GM13977 (cell line): Measurements from ENCODE around the gene TRIM25.

Source experiments
- DNase-seq: peaks from one replicate; pipeline ENCODE4 v3.0.0; 2012; ENCODE audit warnings: low spot score
- in situ Hi-C: fragments of 300-500 bp; cut with MboI; formaldehyde crosslinking; loops from one replicate; pipeline ENCODE4 v1.12.0; 2022; ENCODE audit warnings: low sequenced_read_pairs, low pct_unique_long_range_greater_than_20kb, mixed read lengths, inconsistent platforms; ENCODE audit not compliant: unreplicated experiment
- TF ChIP-seq, protein P1 (sequence below): IDR thresholded peaks from 2 replicates; pipeline ENCODE4 v1.5.1; 2012; ENCODE audit warnings: mild to moderate bottlenecking, control low read depth; ENCODE audit not compliant: insufficient read depth; ENCODE audit errors: extremely low read depth, missing control alignments

The TRIM25 gene

DNA sequence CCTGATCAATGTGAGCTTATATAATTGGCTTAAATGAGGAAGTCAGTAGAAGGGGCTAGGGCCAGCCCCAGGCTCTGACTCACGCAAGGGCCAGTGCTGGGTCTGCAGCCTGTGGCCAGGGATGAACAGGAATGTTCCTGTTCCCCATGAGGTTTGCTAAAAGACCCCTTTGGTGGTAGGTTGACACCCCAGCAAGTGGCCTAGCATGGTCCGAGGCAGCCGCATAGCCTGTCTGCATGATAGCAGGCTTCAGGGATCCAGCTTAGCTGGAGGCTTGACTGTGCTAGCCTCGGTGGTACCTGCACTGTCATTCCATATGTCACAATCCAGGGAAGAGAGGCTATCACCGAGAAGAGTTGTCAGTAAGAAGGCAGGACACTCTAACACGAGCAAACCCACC lies 23.5 kb downstream of the TRIM25 start:
- no peak for DNase-seq

GRCh38 chr17:56887552-56888467 lies 26.0 kb downstream of the TRIM25 start:
- no peak for DNase-seq
- TF ChIP-seq, protein P1, sequence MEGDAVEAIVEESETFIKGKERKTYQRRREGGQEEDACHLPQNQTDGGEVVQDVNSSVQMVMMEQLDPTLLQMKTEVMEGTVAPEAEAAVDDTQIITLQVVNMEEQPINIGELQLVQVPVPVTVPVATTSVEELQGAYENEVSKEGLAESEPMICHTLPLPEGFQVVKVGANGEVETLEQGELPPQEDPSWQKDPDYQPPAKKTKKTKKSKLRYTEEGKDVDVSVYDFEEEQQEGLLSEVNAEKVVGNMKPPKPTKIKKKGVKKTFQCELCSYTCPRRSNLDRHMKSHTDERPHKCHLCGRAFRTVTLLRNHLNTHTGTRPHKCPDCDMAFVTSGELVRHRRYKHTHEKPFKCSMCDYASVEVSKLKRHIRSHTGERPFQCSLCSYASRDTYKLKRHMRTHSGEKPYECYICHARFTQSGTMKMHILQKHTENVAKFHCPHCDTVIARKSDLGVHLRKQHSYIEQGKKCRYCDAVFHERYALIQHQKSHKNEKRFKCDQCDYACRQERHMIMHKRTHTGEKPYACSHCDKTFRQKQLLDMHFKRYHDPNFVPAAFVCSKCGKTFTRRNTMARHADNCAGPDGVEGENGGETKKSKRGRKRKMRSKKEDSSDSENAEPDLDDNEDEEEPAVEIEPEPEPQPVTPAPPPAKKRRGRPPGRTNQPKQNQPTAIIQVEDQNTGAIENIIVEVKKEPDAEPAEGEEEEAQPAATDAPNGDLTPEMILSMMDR: no peak
- in situ Hi-C loops: no loop called here

More for the DNA sequence above, 23.5 kb downstream of the TRIM25 start:
- TF ChIP-seq, protein P1: no peak
- in situ Hi-C loops: no loop called here

DNA sequence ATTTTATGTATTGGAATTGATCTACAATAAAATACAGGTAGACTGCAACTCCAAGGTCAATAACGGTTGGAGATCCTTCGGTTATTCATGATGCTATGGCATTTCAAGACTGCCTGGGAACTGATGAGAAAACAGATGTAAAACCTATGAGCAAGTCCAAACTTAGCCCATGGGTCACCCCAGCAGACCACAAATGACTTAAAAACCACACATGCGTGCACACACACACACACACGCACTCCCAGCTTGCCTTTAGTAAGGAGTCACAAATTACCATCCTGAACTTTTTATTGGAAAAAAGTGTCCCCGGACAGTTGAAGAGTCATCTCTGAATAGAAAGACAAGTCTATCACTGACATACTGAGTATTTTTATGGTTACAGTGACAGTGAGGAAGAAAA lies 26.7 kb downstream of the TRIM25 start:
- TF ChIP-seq, protein P1: no peak
- in situ Hi-C loops: no loop called here
- no peak for DNase-seq

- no peak for DNase-seq
- in situ Hi-C loops: no loop called here
- TF ChIP-seq, protein P1: no peak
Observed at GRCh38 chr17:56886288-56886731, 27.5 kb downstream of the TRIM25 start.

- no peak for DNase-seq
- in situ Hi-C loops: no loop called here
- TF ChIP-seq, protein P1: no peak
Observed at GRCh38 chr17:56885312-56885657, 28.6 kb downstream of the TRIM25 start.

DNA sequence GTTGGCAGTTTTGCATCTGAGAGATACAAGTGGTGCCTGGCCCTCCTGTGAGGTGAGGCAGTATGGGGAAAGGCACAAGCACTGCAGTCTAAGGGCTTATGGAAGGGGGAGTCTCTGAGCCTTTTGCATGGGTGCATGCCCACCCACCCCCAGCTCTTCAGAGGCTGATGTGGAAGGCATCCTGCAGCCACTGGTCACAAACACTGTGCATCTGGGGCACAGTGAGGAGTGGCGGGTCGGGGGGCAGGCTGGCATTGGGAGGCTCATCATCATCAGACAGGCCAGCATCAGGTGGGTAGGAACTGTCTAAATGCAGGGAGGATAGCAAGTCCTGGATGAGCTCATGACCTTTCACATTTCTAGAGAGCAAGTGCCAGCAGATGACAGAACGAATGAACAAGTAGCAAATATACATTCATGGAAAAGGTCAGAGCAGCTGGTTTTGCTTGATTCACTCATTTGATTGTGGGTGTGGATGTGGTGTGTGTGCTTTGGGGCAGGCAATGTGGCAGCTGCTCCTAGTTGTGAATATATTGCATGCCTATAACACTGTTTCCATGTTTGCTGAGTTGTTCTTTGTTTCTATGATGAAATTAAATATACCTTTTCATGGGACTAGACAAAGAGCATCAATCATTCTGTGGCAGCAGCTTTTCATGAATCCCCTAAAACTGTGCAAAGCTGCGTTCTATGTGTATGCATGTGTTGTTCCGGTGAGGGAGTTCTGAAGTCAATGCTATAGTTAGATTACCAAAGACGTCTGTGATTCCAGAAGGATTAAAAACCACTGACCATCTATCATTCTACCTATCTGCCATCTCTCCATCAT lies 29.2 kb downstream of the TRIM25 start:
- DNase-seq: no peak
- in situ Hi-C loops: no loop called here
- TF ChIP-seq, protein P1: no peak
